Measurements from ENCODE around the gene SPECC1L.

Gene SPECC1L

DNA sequence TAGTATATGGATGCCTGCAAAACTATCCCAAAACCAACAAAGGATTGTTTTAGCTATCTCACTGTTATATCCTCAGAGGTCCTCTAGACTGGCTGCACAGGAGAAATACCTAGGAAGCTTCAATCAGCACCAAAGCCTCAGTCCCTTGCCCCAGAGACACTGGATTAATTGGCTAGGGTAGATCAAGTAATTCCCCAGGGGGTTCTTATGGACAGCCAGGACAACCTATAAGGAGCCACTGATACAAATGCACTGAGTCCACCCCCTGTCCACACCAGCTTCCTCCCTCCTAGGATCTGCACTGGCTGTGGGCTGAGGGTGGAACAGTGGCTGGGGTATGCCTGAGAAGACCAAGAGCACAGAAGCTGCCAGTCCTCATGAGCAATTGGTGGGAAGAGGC lies 173.0 kb downstream of the SPECC1L start:
- Histone ChIP-seq H3K9ac (ENCODE audit: low read depth, low read length, poor library complexity, severe bottlenecking) (no peak overlapping the region), H3K4me3 (ENCODE audit: low read length, poor library complexity, severe bottlenecking) (no peak overlapping the region), H3K4me1 (ENCODE audit: insufficient read depth, low read length, poor library complexity, severe bottlenecking) (peaks cover 64% of the 10 kb centered on the region), H3K9me2 (replicated peaks; ENCODE audit: low read depth, low read length) (no peaks in the 10 kb centered on the region), H3K9me3 (ENCODE audit: insufficient read depth, low read depth, low read length) (no peaks in the 10 kb centered on the region), H3F3A (ENCODE audit: low read depth) (no peaks in the 10 kb centered on the region), H3K4me2 (ENCODE audit: low read depth, low read length, poor library complexity, severe bottlenecking) (no peak overlapping the region), H2AFZ (ENCODE audit: low read length) (no peak overlapping the region), H4K20me1 (ENCODE audit: insufficient read depth, low read length, poor library complexity, severe bottlenecking) (no peaks in the 10 kb centered on the region), H3K36me3 (ENCODE audit: insufficient read depth, low read length) (no peaks in the 10 kb centered on the region), H3K27me3 (ENCODE audit: insufficient read depth, low read length, poor library complexity, severe bottlenecking) (no peaks in the 10 kb centered on the region), H3K79me2 (ENCODE audit: insufficient read depth, low read length) (no peaks in the 10 kb centered on the region)
- TF ChIP-seq, protein P1, sequence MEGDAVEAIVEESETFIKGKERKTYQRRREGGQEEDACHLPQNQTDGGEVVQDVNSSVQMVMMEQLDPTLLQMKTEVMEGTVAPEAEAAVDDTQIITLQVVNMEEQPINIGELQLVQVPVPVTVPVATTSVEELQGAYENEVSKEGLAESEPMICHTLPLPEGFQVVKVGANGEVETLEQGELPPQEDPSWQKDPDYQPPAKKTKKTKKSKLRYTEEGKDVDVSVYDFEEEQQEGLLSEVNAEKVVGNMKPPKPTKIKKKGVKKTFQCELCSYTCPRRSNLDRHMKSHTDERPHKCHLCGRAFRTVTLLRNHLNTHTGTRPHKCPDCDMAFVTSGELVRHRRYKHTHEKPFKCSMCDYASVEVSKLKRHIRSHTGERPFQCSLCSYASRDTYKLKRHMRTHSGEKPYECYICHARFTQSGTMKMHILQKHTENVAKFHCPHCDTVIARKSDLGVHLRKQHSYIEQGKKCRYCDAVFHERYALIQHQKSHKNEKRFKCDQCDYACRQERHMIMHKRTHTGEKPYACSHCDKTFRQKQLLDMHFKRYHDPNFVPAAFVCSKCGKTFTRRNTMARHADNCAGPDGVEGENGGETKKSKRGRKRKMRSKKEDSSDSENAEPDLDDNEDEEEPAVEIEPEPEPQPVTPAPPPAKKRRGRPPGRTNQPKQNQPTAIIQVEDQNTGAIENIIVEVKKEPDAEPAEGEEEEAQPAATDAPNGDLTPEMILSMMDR (conservative IDR thresholded peaks at IDR 0.05; ENCODE audit: low read length), result no peak
- TF ChIP-seq EZH2phosphoT487 (IDR thresholded peaks at IDR 0.05; ENCODE audit: borderline replicate concordance), result no peak

DNA sequence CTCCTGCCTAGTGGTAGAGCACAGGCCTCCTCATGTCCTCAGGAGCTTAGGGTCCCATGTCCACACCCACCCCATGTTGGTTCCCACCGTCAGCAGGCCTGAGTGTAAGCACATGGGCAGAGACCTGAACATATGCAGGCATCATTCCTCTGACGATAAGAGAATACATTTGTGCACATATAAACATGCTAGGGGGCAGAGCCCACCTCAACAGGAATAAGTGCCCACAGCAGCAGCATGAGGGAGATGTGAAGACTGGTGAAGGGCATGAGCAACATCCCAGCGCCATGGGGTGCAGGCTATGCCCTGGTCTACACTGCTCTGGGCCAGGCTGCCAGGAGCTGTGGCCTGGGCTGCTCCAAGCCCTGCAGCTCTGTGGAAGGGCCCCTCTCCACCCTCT lies 173.6 kb downstream of the SPECC1L start:
- no peak overlapping the region for H3K4me3 ChIP-seq (ENCODE audit: low read length, poor library complexity, severe bottlenecking)
- H2AFZ ChIP-seq (ENCODE audit: low read length), result no peak overlapping the region
- H3K79me2 ChIP-seq (ENCODE audit: insufficient read depth, low read length), result no peaks in the 10 kb centered on the region
- no peaks in the 10 kb centered on the region for H3K9me2 ChIP-seq (replicated peaks; ENCODE audit: low read depth, low read length)
- TF ChIP-seq EZH2phosphoT487 (IDR thresholded peaks at IDR 0.05; ENCODE audit: borderline replicate concordance), result no peak
- TF ChIP-seq, protein P1 (conservative IDR thresholded peaks at IDR 0.05; ENCODE audit: low read length), result no peak
- no peak overlapping the region for H3K4me2 ChIP-seq (ENCODE audit: low read depth, low read length, poor library complexity, severe bottlenecking)
- H4K20me1 ChIP-seq (ENCODE audit: insufficient read depth, low read length, poor library complexity, severe bottlenecking), result no peaks in the 10 kb centered on the region
- peak overlapping the region; percentile 37 for H3K9ac ChIP-seq (ENCODE audit: low read depth, low read length, poor library complexity, severe bottlenecking)
- peaks cover 62% of the 10 kb centered on the region for H3K4me1 ChIP-seq (ENCODE audit: insufficient read depth, low read length, poor library complexity, severe bottlenecking)
- H3K27me3 ChIP-seq (ENCODE audit: insufficient read depth, low read length, poor library complexity, severe bottlenecking), result no peaks in the 10 kb centered on the region
- H3F3A ChIP-seq (ENCODE audit: low read depth), result no peaks in the 10 kb centered on the region
- H3K36me3 ChIP-seq (ENCODE audit: insufficient read depth, low read length), result no peaks in the 10 kb centered on the region
- no peaks in the 10 kb centered on the region for H3K9me3 ChIP-seq (ENCODE audit: insufficient read depth, low read depth, low read length)

- Histone ChIP-seq H3K79me2 (ENCODE audit: insufficient read depth, low read length) (no peaks in the 10 kb centered on the region), H2AFZ (ENCODE audit: low read length) (no peak overlapping the region), H3K9me3 (ENCODE audit: insufficient read depth, low read depth, low read length) (no peaks in the 10 kb centered on the region), H3F3A (ENCODE audit: low read depth) (no peaks in the 10 kb centered on the region), H3K4me2 (ENCODE audit: low read depth, low read length, poor library complexity, severe bottlenecking) (peak overlapping the region; percentile 19), H3K36me3 (ENCODE audit: insufficient read depth, low read length) (no peaks in the 10 kb centered on the region), H3K4me3 (ENCODE audit: low read length, poor library complexity, severe bottlenecking) (no peak overlapping the region), H3K4me1 (ENCODE audit: insufficient read depth, low read length, poor library complexity, severe bottlenecking) (peaks cover 62% of the 10 kb centered on the region), H3K9me2 (replicated peaks; ENCODE audit: low read depth, low read length) (no peaks in the 10 kb centered on the region), H3K27me3 (ENCODE audit: insufficient read depth, low read length, poor library complexity, severe bottlenecking) (no peaks in the 10 kb centered on the region), H3K9ac (ENCODE audit: low read depth, low read length, poor library complexity, severe bottlenecking) (peak overlapping the region; percentile 37), H4K20me1 (ENCODE audit: insufficient read depth, low read length, poor library complexity, severe bottlenecking) (no peaks in the 10 kb centered on the region)
- TF ChIP-seq EZH2phosphoT487 (IDR thresholded peaks at IDR 0.05; ENCODE audit: borderline replicate concordance), result no peak
- TF ChIP-seq, protein P1 (conservative IDR thresholded peaks at IDR 0.05; ENCODE audit: low read length), result no peak
Observed at GRCh38 chr22:24444729-24445466, 174.3 kb downstream of the SPECC1L start.

All from Loucy (cell line).